Dermis microvascular lymphatic vessel endothelial cell (primary cell): ENCODE measurements around the gene MEGF6. TPM values are rescaled to one million over a fixed set of nuclear protein-coding genes. Genes with fewer than 3 reads are reported as not detected.

ENCODE experiments used
- DNase-seq, 2 donors: peaks; one replicate each; pipeline versions ENCODE4 v3.0.0 to v3.0.0-alpha.2; 2010; ENCODE audit warnings: low read depth in 2 of 2
- total RNA-seq: library from RNA; depleted of rRNA; stranded (reverse); fragments of >200 nt; gene quantifications from 2 replicates; pipeline ENCODE4 v1.2.1, GENCODE V29; 2014

Gene MEGF6
- total RNA-seq, 1 donor from 2014 or later: 69.3 TPM

GRCh38 chr1:3490046-3490745, 121.1 kb downstream of the MEGF6 start:
- no peak for DNase-seq

- DNase-seq: no peak
Measured at GRCh38 chr1:3488432-3488831, 122.9 kb downstream of the MEGF6 start.

- no peak for DNase-seq
Measured at GRCh38 chr1:3485016-3485415, 126.3 kb downstream of the MEGF6 start.

- DNase-seq: peak in 1 of 2 donors; percentile 39
Measured at GRCh38 chr1:3483801-3484444, 127.4 kb downstream of the MEGF6 start.

GRCh38 chr1:3483380-3483779, 127.9 kb downstream of the MEGF6 start:
- no peak for DNase-seq

GRCh38 chr1:3482378-3482849, 128.9 kb downstream of the MEGF6 start:
- DNase-seq: peak; percentile 26 to 43

GRCh38 chr1:3481836-3482375, 129.4 kb downstream of the MEGF6 start:
- DNase-seq: no peak

GRCh38 chr1:3481046-3481445, 130.3 kb downstream of the MEGF6 start:
- no peak for DNase-seq

- no peak for DNase-seq
Measured at GRCh38 chr1:3480369-3480719, 131.0 kb downstream of the MEGF6 start.

GRCh38 chr1:3479511-3480368, 131.6 kb downstream of the MEGF6 start:
- DNase-seq: no peak

- DNase-seq: no peak
Measured at GRCh38 chr1:3478187-3478586, 133.1 kb downstream of the MEGF6 start.

GRCh38 chr1:3477241-3477995, 133.9 kb downstream of the MEGF6 start:
- no peak for DNase-seq

GRCh38 chr1:3476666-3477065, 134.6 kb downstream of the MEGF6 start:
- no peak for DNase-seq

- DNase-seq: no peak
Measured at GRCh38 chr1:3475839-3476573, 135.3 kb downstream of the MEGF6 start.

GRCh38 chr1:3474421-3474820, 136.9 kb downstream of the MEGF6 start:
- no peak for DNase-seq

GRCh38 chr1:3474016-3474415, 137.3 kb downstream of the MEGF6 start:
- no peak for DNase-seq

- no peak for DNase-seq
Measured at GRCh38 chr1:3473381-3473844, 137.9 kb downstream of the MEGF6 start.

- DNase-seq: no peak
Measured at GRCh38 chr1:3472906-3473305, 138.4 kb downstream of the MEGF6 start.

GRCh38 chr1:3472088-3472850, 139.0 kb downstream of the MEGF6 start:
- no peak for DNase-seq
